GM06990 (cell line): ENCODE data around the gene DNAJC6.

ENCODE experiments used
- DNase-seq: peaks from one replicate; pipeline ENCODE4 v3.0.0-alpha.2; 2011; ENCODE audit not compliant: insufficient read length; ENCODE audit errors: extremely low read depth
- H3K27me3 ChIP-seq: replicated peaks from 2 replicates; pipeline ENCODE4 v1.6.0; 2011; ENCODE audit warnings: low read length; ENCODE audit not compliant: control insufficient read depth, insufficient read depth
- H3K36me3 ChIP-seq: 2 replicates; pipeline ENCODE4 v1.5.1; 2011; ENCODE audit warnings: low read length; ENCODE audit not compliant: control insufficient read depth, insufficient read depth
- H3K4me3 ChIP-seq: replicated peaks from 2 replicates; pipeline ENCODE4 v1.5.1; 2011; ENCODE audit warnings: low read depth, mild to moderate bottlenecking, control low read depth, low read length
- TF ChIP-seq, protein P1 (sequence below): IDR thresholded peaks from 2 replicates; pipeline ENCODE4 v1.5.1; 2011; ENCODE audit warnings: low read length, control low read depth, mild to moderate bottlenecking, inconsistent platforms; ENCODE audit not compliant: insufficient read depth, poor library complexity, severe bottlenecking

The DNAJC6 gene

DNA sequence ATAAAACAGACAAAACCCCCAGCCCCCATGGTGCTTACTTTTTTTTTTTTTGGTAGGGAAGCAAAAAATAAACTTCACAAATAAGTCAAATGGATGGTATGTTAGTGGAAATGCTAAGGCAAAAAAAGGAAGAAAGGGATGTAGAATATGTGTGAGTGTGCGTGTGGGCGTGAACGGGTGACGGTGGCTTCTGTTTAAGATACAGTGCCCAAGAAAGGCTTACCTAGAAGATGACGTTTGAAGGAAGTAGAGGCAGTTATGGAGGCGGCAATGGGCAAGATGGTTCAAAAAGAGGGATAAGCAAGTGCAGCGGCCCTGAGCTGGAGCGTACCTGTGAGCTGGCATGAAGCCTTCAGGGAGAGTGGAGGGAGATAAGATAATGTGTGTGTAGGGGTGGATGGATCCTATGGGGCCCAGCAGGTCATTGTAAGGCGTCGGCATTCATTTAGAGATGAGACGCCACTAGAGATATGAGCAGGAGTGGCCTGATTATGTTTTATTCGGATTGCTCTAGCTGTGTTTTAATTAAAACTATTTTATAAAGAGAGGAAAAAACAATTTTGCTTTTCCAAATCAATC is 131.1 kb downstream of the DNAJC6 start:
- Histone ChIP-seq H3K27me3 (no peaks in the 10 kb centered on the region), H3K4me3 (no peak overlapping the region), H3K36me3 (no peaks in the 10 kb centered on the region)
- TF ChIP-seq, protein P1, sequence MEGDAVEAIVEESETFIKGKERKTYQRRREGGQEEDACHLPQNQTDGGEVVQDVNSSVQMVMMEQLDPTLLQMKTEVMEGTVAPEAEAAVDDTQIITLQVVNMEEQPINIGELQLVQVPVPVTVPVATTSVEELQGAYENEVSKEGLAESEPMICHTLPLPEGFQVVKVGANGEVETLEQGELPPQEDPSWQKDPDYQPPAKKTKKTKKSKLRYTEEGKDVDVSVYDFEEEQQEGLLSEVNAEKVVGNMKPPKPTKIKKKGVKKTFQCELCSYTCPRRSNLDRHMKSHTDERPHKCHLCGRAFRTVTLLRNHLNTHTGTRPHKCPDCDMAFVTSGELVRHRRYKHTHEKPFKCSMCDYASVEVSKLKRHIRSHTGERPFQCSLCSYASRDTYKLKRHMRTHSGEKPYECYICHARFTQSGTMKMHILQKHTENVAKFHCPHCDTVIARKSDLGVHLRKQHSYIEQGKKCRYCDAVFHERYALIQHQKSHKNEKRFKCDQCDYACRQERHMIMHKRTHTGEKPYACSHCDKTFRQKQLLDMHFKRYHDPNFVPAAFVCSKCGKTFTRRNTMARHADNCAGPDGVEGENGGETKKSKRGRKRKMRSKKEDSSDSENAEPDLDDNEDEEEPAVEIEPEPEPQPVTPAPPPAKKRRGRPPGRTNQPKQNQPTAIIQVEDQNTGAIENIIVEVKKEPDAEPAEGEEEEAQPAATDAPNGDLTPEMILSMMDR, result no peak
- no peak for DNase-seq

DNA sequence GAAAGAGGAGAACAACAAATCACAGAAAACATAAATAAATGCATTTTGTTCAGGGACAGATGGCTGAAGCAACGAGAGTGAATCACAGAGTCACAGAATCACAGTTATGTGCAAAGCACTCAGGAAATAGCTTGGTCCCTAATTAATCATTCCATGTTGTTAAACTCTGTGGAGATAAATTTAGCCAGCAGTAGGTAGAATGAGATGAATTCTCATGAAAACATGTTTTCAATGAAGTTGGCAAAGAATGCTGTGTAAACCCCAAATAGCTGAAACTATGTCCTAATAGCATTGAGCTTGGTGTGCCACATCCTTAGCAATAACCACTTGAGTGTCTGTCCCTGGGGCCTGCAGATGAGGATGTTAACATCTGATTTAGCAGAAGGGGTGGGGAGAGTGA is 131.6 kb downstream of the DNAJC6 start:
- H3K4me3 ChIP-seq, result no peak overlapping the region
- DNase-seq, result no peak
- no peaks in the 10 kb centered on the region for H3K27me3 ChIP-seq
- TF ChIP-seq, protein P1, result no peak
- no peaks in the 10 kb centered on the region for H3K36me3 ChIP-seq

DNA sequence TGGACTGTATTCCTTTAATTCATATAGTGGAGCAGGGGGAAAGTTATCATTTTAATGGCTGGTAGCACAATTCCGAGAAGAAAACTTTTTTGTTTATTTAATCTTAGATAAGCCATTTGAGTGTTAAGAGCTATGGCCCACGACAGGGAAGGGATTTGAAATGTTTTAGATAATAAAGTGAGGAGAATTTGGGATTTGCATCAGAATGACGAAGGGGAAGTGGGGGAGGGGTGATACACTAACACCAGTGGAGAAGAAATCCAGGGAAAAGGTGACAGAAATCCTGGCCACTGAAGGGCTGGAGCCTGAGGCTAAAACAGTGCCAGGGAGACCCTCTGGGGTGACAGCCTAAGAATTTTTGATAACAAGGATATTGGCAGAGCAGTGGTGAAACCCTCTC is 132.1 kb downstream of the DNAJC6 start:
- no peak for DNase-seq
- TF ChIP-seq, protein P1, result no peak
- Histone ChIP-seq H3K36me3 (no peaks in the 10 kb centered on the region), H3K4me3 (no peak overlapping the region), H3K27me3 (no peaks in the 10 kb centered on the region)

DNA sequence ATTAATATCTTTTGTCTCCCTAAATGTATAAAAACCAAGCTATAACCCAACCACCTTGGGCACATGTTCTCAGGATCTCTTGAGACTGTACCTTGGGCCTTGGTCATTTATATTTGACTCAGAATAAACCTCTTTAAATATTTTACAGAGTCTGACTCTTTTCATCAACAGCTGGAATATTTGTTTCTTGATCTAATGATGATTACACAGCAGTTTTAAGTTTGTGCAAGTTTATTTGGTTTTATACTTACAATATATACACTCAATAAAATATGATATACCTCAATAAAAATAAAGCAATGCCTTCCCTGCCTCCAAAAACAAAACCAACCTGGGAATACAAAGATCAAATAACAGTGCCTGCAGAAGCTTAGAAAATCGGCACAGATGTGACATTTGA is 133.1 kb downstream of the DNAJC6 start:
- TF ChIP-seq, protein P1, result no peak
- no peaks in the 10 kb centered on the region for H3K27me3 ChIP-seq
- H3K36me3 ChIP-seq, result no peaks in the 10 kb centered on the region
- DNase-seq, result no peak
- no peak overlapping the region for H3K4me3 ChIP-seq

DNA sequence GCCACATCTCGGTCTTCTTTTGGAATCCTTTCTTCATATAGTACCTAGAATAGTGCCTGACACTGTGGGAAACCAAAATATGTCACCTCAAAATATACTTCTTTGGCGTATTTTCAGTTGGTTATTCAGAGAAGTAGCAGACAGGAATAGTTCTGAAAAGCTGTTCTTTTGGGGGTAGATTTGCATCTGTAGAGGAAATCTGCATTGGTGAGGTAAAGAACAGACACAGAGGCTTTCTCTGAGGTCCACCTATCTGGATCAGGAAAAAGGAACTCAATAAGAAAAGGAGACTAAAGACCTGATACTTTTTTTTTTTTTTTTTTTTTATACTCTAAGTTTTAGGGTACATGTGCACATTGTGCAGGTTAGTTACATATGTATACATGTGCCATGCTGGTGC is 134.3 kb downstream of the DNAJC6 start:
- TF ChIP-seq, protein P1, result no peak

DNA sequence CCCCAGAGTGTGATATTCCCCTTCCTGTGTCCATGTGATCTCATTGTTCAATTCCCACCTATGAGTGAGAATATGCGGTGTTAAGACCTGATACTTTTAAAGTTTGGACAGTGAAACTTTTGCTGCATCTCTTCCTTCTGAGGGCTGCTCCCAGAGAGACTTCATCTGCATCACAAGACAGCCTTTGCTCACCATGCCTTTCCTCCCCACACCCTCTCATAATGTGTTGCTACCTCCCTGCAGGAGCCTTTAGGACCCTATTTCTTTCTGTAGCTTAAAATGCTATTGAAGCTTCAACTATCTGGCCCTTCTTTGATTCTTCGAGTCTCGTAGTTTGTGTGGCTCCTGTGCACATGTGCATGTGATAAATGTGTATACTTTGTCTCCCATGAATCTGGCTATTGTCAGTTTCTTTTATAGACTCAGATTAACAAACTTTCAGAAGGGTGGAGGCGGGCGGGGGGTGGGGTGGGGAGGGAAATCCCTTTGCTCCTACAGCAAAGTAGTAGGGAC is 134.8 kb downstream of the DNAJC6 start:
- TF ChIP-seq, protein P1, result no peak
- DNase-seq, result no peak
- Histone ChIP-seq H3K4me3 (no peak overlapping the region), H3K36me3 (no peaks in the 10 kb centered on the region), H3K27me3 (no peaks in the 10 kb centered on the region)

More for the DNA sequence above, 134.3 kb downstream of the DNAJC6 start:
- Histone ChIP-seq H3K36me3 (no peaks in the 10 kb centered on the region), H3K27me3 (no peaks in the 10 kb centered on the region), H3K4me3 (no peak overlapping the region)
- DNase-seq, result no peak
